ENCODE measurements around the gene TMPRSS7.

The TMPRSS7 gene

DNA sequence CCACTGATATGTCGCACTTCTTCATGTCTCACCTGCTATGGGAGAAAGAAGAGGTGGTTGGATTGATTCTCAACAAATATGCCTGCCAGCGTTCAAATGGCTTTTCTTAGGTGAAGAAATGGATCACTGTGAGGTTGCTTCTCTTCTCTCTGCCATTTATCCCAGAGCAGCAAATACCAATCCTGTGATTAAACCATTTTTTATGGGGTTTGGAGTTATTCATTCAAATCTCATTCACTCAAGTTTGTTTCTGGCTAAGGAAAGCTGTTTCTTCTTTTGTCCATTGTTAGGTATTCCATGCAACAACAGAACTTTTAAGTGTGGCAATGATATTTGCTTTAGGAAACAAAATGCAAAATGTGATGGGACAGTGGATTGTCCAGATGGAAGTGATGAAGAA, 39.5 kb downstream of the TMPRSS7 start:
- no peak for DNase-seq

DNA sequence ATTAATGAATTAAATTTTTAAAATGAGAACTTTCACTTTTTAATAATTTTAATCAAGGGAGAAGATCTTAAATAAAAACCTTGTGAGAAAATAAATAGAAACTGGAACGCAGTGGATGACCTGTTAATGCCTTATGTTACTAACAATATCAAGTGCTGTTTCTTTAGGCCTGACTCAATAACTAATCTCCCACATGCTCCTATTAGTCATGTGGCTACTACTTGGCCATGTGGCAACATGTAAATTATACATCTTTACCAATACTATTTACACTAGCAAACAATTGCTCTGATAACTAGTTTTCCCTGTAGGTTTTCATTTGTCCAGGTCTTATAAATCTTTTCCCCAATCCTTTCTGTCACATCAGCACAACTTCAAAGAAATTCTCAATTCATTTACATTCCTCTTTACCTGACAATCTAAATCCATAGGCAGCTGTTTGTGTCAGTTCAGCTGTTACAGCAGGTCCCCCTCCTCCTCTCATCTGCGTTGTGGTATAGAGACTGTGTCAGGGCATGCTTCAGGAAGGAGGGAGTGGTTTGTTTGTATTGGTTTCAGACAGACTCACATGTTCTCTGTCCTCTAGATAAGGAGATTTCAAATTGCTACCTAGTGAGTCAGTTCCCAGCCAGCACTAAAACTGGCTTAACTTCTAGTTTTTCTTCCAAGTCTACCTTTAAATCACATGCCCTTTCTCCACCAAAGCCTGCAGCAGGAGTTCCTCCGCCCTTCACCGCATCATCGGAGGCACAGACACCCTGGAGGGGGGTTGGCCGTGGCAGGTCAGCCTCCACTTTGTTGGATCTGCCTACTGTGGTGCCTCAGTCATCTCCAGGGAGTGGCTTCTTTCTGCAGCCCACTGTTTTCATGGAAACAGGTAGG, 40.3 kb downstream of the TMPRSS7 start:
- DNase-seq = no peak

DNA sequence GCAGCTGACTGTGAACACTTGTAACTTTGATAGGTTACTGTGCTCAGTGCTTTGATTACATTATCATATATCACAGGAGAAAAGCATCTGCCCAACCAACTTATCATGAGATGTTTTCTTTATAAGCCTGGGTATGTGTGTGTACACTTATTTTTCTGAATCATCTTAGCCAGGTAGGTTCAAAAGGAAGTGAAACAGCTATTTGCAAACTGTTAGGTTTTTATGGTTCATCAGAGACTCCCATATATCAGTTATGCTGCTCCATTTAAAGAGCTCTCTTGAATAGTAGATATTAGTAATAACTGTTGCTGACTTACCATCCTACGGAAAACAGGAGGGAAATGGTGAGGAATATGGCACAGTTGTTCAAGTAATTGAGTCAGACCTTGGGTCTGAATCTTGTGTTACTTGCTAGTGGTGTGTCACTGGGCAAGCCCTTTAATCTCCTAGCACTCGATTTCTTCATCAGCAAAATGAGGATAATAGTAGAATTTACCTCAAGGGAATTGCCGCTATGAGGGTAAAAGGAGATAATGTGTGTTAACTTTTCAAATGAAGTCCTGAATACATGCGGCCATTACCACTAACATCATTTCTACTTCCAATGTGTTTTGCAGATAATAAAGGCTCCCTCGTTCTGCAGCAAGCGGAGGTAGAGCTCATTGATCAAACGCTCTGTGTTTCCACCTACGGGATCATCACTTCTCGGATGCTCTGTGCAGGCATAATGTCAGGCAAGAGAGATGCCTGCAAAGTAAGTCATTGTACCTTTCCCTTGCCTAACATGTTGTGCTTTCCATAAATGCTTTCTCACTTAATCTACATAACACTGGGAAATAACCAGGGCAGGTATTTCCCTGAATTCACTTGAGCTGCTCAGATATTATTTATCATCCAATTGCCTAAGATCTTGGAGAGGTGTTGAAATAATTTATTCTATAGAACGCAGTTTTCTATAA, 43.9 kb downstream of the TMPRSS7 start:
- DNase-seq = no peak

DNA sequence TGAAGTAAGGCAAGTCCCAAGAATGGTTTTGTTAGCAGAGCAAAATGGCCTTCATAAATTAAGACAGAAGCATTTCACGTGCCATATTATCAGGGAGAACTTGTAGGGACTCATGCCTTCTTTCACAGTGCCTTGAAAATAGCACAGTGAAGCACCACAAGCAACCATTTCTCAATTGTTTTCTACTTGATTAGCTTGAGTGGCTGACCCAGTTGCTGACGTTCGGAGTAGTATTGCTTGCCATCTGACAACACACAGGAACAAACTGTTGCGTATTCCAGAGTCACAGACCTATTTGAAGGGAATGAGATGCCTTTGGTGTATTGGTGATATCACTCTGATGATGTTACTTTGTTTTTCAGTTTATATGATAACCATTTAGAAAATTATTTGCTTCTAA, 48.7 kb downstream of the TMPRSS7 start:
- no peak for DNase-seq

DNA sequence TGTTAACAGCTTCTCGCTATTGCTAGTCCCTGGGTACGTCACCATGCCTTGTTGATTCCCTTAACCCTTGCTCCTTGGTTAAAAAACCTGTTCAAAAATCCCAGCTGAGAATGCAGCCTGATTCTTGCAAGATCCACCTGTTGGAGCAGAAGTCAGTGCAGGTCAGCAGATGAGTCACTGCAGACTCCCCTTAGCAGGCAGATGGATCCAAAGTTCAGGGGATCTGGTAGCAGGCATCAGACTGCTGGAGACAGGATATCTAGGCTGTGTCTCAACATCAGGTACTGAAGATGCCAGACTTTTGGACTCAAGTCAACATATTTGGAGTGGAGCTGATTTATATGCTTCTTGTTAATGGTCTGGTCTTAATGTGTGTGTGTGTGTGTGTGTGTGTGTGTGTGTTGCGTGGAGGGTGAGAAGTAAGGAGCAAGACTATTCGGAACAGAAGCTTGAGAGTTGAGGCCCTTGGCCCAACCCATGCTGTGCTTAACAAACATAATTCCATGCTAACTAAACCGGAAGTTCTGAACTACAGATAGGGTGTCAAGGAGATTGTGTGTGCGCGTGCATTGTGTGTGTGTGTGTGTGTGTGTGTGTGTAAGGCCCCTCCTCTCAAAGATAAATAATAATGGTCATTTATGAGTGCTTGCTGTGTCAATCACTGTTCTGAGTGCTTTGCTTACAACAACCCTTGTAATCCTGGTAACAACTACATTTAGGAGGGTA, 50.6 kb downstream of the TMPRSS7 start:
- DNase-seq = no peak

DNA sequence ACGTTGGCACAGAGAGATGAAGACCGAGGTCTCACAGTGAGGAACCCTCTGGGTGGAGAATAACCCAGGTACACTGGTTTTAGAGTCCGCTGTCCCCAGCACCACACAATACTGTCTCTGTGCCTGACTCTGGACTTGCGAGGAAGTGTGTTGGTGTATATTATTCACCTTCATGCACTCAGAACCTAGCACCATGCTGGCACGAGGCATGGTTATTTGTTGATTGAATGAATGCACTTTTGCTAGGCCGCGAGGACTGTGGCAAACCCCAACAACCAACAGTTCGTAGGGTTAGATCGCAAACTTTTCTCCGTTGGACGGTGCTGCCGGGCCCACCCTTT, 51.2 kb downstream of the TMPRSS7 start:
- no peak for DNase-seq

DNA sequence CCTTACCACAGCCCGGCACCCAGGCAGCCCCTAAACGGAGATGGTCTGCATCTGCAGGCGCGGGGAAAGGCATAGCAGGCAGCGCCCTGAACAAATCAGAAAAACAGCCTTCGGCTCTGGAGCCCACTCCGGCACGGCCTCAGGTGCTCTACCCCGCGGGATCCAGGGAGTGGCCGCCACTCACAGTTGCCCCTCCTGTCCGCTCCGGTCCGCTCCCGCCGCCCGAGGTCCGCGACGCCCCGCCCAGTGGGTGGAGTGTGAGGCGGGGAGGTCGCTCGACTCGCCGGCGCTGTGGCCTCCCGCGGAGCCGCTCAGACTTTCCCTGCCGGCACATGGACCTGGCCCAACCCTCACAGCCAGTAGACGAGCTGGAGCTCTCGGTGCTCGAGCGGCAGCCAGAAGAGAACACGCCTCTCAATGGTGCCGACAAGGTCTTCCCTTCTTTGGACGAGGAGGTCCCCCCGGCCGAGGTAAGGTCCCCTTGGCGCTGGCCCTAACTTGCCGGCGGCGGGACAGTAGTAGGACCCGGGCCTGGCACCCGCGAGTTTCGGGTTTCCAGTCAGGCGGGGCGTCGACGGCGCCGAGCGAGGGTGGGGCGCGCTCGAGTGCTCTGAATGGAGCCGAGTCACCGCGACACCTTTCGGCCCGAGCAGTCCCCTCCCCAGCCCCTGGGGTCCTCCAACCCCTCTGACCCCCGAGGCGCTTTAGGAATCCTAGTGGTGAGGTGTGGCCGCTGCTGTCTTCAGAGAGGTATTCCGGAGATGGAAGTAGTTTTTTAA, 51.7 kb downstream of the TMPRSS7 start, which contains the start of gene C3orf52:
Gene C3orf52, plus strand, starts transcription at position 314 of the 779 bp plus-strand sequence. Its CDS starts 19 bp downstream, at position 333.
- no peak for DNase-seq

DNA sequence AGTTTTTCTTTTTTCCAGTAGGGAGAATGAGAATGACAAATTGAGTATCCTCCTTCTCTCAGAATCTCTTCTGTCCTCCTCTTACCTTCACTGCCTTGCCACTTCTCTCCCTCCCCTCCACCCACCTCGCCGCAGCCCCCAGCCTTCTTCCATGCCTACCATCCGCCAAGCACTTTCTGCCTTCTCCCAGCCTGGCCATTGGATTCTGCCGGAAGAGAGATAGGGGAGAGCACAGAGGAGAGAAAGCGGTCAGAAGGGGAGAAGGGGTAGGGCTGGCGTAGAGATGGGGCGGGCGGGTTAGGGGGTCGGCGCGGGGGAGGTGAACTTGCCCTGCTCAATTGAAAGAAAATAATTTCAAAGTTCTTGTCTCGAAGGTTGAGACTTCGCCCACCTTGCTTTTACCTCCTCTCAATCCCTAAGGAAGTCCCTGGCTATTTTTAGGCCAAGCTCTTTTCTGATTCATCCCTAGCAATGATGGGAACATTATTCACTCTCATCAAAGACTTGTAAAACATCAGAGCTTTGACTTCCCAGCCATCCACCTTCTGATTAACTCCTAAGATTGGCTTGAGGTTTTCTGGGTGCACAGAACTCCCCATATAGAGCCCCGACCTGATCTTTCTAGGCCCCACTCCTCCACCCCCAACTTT, 52.5 kb downstream of the TMPRSS7 start:
- DNase-seq = no peak

DNA sequence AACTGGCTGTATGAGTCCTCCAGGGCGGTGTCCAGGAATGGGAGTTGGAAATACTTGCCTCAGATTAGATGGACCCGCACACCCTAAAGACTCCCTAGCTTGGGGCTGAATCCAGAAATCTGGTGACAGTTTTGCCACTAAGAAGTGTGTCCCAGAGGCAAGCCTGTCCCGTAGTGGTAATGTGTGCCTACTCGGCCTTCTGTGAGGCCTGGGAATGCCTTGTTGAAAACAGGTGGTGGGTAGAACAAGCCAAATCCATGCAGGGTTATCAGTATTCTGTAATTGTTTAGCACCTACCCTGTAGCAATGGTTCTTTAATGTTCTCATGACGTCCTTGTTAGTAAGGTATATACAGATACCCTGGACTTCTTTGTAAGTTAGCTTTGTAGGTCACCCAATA, 53.2 kb downstream of the TMPRSS7 start:
- no peak for DNase-seq

DNA sequence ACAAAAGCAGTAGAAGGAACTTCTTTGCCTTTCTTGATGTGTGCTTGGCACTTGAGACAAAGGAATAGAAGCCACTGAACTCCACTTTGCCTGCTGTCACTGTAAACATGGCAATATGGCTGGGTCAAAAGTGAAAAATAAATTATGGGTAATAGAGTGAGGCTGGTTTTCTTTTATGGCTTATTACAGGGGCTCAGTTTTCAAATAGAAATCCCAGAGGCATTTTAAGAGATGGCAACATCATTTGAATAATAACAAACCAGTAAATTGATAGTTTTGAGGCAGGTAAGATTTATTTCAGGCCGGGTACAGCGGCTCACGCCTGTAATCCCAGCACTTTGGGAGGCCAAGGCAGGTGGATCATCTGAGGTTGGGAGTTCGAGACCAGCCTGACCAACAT, 54.4 kb downstream of the TMPRSS7 start:
- no peak for DNase-seq

DNA sequence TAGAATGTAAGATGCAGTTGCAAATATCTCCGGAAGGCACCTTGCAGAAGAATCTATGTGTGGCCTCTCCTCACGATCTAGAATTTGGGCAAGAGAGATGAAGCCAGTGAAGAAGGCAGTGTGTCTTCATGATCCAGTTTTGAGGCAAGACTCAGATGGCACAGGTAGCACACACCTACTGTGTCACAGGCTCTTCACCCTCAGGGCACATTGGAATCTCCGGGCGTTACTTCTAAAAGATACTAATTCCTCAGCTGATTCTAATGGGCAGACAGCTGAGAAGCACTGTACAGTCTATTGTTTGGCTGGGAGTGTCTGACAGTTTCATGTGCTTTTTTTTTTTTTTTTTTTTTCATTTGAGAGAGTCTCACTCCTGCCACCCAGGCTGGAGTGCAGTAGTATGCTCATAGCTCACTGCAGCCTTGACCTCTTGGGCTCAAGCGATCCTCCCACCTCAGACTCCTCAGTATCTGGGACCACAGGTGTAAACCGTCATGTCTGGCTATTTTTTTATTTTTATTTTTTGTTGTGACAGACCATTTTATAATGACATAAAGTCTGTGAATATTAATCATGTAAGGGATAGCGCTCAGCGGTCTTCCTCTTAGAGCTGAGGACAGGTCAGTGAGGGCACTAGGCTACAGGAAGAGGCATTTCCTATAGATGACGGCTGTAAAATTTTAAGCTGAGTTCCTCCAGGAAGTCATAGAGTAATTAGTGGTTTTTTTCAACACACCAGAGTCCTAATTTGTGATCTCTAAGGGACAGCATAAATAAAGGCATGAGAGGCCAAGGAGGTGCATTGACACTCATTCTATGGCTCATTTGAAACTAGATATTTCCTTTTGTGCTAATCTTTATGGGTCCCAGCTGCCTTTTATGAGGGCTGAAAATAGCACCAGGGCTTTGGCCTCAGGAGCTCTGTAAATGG, 55.7 kb downstream of the TMPRSS7 start:
- DNase-seq = peak; percentile 47 to 50

DNA sequence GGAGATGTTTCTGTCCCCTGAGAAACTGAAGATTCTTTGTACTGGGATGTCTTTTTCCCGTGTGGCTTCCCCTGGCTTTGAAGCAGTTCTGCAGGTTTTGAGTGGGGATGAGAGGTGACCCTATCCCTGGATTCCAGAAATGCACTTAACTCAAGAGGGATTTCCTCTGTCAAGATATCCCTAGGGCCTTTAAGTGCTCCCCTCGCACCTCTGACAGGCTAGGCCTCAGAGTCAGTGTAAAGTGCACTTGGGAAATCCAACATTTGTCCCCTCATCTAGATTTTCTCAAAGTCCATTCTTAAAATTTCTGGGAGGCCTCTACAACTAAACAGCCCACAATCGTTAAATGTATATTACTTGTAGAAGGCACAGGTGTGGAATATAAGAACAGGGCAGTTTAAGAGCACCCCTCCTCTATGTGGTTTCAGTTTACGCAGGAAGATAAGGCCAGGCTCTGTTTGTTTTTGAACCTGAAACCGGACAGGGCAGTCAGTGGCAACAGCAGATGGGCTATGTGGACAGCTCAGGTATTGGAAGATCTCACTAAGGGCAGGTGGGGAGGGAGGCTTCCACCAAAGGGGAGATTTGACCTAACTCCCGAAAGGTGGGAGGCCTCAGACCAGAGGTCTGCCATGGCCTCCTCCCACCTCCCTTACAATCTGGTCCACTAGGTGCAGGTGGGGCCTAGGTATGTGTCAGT, 56.5 kb downstream of the TMPRSS7 start:
- no peak for DNase-seq

DNA sequence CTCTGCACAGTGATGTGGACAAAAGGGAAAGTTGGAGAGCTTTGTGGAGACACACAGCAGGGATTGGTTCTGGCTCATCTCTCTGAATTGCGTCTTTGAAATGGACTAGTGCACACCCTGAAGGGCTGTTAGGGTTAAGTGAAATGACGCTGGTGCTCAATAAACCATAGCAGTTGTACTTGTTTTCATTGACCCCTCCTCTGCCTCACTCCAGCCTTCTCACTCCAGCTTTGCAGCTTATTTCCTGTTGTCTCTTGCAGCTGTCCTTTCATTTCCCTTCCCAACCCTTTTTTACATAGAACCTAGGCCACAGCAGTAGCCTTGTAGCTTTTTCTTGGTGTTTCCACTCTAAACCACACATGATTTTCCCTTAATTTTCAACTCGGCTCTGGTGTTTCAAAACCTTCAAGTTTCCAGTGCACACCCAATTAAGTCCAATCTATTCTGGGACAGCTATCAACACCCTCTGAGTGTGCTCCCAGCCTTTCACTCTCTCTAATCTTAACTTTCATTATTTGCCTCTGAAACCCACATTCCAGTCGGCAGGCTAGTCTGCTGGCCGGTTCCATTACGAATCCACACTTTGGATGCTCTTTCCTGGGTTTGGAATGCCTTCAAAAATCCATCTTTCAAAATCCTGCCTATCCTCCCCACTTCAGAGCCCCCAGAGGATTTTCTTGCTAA, 58.1 kb downstream of the TMPRSS7 start:
- DNase-seq = peak; percentile 48 to 51

DNA sequence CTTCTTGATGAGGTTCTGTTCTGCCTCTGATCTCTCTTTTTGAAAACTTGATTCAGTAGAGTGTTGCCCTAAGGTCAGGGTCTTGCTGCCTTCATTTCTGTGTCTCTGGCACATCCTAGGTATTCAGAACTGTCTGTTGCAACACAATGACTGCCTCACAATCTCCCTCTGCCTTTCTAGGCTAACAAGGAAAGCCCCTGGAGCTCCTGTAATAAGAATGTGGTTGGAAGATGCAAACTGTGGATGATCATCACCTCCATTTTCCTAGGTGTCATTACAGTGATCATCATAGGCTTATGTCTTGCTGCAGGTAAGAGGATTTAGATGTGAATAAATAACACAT, 58.6 kb downstream of the TMPRSS7 start:
- no peak for DNase-seq

DNA sequence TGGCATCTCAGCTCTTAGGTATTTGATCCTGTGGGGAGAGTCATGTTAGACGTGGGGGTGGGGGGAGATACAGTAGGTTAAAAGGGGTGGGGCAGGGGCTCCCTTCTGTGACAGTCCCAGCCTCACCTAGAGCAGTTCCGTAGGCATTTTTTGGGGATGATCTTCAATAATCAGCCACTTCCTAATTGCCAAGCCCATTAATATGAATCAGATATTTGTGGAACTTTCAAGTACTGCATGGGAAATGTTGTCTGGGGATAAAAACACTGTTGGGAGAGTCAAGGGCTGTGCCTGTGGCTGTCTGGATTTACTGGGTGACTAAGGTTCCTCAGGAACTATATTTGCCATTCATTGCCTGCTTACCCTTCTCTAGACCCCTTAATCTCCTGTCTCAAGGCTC, 61.2 kb downstream of the TMPRSS7 start:
- DNase-seq = no peak

DNA sequence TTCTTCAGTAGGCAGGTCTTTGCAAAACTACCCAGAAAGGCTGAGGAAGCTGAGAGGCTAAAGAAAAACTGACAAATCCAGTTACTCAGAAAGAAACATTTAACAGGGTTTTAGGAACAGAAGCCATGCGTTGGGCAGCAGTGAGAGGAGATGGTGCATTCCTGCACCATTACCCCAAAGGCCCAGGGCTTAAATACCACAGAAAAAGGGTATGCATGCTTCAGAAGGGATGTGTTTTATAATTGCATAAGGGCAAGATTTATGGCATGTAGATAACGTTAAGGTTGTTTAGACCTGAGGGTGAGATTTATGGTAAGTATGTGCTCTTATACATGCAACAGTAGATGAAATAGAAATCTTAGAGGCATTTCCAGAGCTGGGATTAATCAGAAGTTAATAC, 61.6 kb downstream of the TMPRSS7 start:
- DNase-seq = no peak

DNA sequence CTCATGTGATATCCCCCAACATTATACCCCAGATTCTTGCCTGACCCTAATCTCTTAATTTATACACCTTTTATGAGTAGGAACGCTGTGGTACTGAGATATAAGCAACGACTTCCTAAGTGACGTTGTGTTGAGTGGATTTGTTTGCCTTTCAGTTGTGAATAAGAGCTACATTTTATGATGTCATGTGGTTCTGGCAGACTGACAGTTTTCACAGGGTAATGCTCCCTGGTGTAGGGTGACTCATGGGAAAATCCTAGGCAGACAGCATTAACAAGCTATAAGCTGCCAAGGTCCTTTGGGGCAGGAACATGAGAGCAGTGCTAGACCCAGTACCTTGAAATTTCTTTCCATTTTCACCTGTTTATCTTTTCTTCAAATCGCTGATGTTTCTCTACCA, 62.8 kb downstream of the TMPRSS7 start:
- DNase-seq = no peak

DNA sequence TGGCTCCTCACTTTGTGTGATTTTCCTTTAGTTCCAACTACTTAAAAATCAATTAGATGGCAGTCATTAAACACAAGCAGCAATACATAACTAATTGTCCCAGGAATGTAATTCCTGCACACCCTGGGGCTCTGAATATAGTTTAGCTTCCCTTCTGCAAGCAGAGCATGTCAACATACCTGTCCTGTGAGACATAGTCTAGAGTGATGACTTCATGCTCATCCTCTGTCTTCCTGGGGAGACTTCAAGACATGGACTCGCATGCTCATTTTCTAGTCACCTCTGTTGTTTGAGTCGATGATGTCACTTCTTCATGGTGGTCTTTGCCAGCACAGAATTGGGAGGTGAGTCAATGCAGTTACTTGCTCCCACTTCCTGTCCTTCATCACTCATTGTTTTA, 67.4 kb downstream of the TMPRSS7 start:
- no peak for DNase-seq

DNA sequence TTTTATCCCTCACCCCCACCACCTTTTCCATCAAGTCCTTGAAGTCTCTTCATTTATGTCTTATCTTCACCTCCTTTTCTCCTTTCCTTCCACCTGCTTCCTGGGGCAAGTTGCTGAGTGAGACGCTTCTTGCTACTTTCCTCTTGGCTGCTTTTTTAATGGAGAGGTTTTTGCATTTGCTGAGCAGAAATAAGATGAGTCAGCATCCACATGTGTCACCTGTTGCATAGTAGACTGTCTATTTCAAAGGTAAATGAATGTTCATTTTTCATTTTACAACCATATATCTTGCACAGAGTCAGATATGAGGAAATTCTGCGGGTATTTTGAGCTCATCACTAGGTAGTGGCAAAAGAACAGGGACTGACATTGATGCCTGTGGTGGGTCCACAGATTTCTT, 70.2 kb downstream of the TMPRSS7 start:
- no peak for DNase-seq

DNA sequence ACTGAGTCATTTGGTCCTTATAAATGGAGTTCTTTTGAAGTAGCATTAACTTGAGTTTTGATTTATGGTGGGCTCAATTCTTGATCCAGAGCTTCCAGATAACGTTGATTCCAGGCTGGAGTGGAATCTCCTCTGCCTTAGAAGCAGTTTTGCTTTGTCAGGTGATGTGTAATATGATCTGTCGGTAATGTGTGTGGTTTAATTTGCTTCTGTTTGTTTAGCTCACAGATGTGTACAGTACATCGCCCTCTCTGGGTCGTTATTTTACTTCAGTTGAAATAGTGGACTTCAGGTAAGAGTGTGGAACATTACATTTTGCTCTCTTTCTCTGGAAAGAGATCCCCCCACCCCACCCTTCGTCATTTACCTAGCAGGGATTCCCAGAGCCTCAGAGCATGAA, 74.8 kb downstream of the TMPRSS7 start:
- no peak for DNase-seq

Measured in Kasumi-1 (cell line).